Heart left ventricle (tissue), 16 donors: ENCODE data around the gene CSTF2T. TPM values are rescaled to one million over a fixed set of nuclear protein-coding genes. Genes with fewer than 3 reads are reported as not detected.

Experiments
- ATAC-seq, 4 donors: fragments of 200-7000 bp; cut with Tn5 transposase; one replicate each; pipeline ENCODE4 v1.9.1; 2020 to 2022; ENCODE audit warnings: moderate library complexity in 4 of 4, mild to moderate bottlenecking in 3 of 4, moderate number of reproducible peaks in 1 of 4
- DNase-seq, 5 donors: peaks; one replicate each; pipeline ENCODE4 v3.0.0-alpha.2; 2020
- H3K27ac ChIP-seq, 12 donors: fragments of 200-600 bp; sonication (generic) in 4 of 12; one replicate each; pipeline versions ENCODE4 v1.5.0 to v1.8.0; 2016 to 2022; ENCODE audit warnings: mild to moderate bottlenecking in 2 of 12
- H3K27me3 ChIP-seq, 9 donors: fragments of 200-600 bp; sonication (generic) in 2 of 9; one replicate each; pipeline versions ENCODE4 v1.5.1 to v1.8.0; 2016 to 2022; ENCODE audit warnings: mild to moderate bottlenecking in 3 of 9
- H3K36me3 ChIP-seq, 9 donors: fragments of 200-600 bp; sonication (generic) in 2 of 9; one replicate each; pipeline versions ENCODE4 v1.5.0 to v1.8.0; 2018 to 2022; ENCODE audit warnings: mild to moderate bottlenecking in 2 of 9
- H3K4me1 ChIP-seq, 12 donors: fragments of 200-600 bp; sonication (generic) in 4 of 12; one replicate each; pipeline versions ENCODE4 v1.5.0 to v1.8.0; 2016 to 2022; ENCODE audit warnings: mild to moderate bottlenecking in 3 of 12
- H3K4me3 ChIP-seq, 12 donors: fragments of 200-600 bp; sonication (generic) in 4 of 12; one replicate each; pipeline versions ENCODE4 v1.5.0 to v1.8.0; 2017 to 2022; ENCODE audit warnings: mild to moderate bottlenecking in 9 of 12, moderate library complexity in 4 of 12
- H3K9me3 ChIP-seq, 12 donors: fragments of 200-600 bp; sonication (generic) in 4 of 12; one replicate each; pipeline versions ENCODE4 v1.5.0 to v1.8.0; 2016 to 2022; ENCODE audit warnings: mild to moderate bottlenecking in 1 of 12
- POLR2A ChIP-seq, 2 donors: fragments of 450-650 bp; IDR thresholded peaks; one replicate each; pipeline ENCODE4 v1.6.1; 2017; ENCODE audit warnings: antibody characterized with exemption in 2 of 2, mild to moderate bottlenecking in 2 of 2, moderate library complexity in 2 of 2
- WGBS, 4 donors: extraction: QIAGEN DNeasy Blood & Tissue Kit in 2 of 4; methylation state at CpG; one replicate each; pipeline versions ENCODE4 v1.1.5 to v1.1.7; 2013 to 2018; 5-methylcytosine and 5-hydroxymethylcytosine counted together
- intact Hi-C, 10 donors: fragments of 100-400 bp; cut with DNase I; formaldehyde crosslinking; loops; one replicate each; pipeline versions ENCODE4 v1.11.1 to v1.14.2; 2022
- polyA plus RNA-seq, 2 donors: library from polyadenylated mRNA; stranded (reverse); fragments of 200-250 nt; gene quantifications; one replicate each; pipeline ENCODE4 v1.2.3, GENCODE V29; 2013
- total RNA-seq, 9 donors: library from RNA; depleted of rRNA in 2 of 9; stranded (reverse); fragments of >200 nt in 2 of 9; fragmentation: NEBNext Ultra II Directional in 3 of 9; extraction: Animal tissue kit (Norgen Biotek cat#: 25700) in 3 of 9; gene quantifications; one replicate each; pipeline versions ENCODE4 v1.1.0 to v1.2.4, GENCODE V29; 2016 to 2023
- TF ChIP-seq, protein P1 (sequence below), 12 donors: fragments of 200-600 bp; sonication (generic) in 4 of 12; IDR thresholded peaks; one replicate each; pipeline versions ENCODE4 v1.5.0 to v1.8.0; 2018 to 2022; ENCODE audit warnings: antibody characterized with exemption in 12 of 12, mild to moderate bottlenecking in 5 of 12
- donor health status: ischemic (EF 13 %, LVEDD 7.1; RV severe dilation, severe dysfunction).
- donor health status: healthy with polysubstance abuse.
- donor health status: DM: no; HTN: yes; CAD: no.
- donor health status: DM: no; HTN: no; CAD: no.
- donor health status: ischemic (EF 25% LVEDD 6.9; RV normal size, moderate dysfunction).
- donor health status: ischemic (EF 25% LVEDD 5.7; RV mildly dilated, moderate dysfunction).
- donor health status: healthy.
- donor health status: DM: yes; HTN: yes; CAD: no.
- donor health status: ischemic (EF 35%, LVEDD 5.7; RV mildly dilated, moderate dysfunction).
- donor health status: nonischemic (EF 11% LVEDD 7.7; RV severe dilation, severe dysfunction).
- donor health status: DM: yes; HTN: yes; CAD: no.
- donor health status: PGD.
- donor health status: ischemic (EF 29% LVEDD 5.4; RV normal size, mild dysfunction).
- donor health status: nonischemic (EF 23%, LVEDD 6.1; RV moderate dilation, normal function).

The CSTF2T gene
- total and polyA plus RNA-seq, 11 donors: 10.6 to 27.4 (median 21.5) TPM

DNA sequence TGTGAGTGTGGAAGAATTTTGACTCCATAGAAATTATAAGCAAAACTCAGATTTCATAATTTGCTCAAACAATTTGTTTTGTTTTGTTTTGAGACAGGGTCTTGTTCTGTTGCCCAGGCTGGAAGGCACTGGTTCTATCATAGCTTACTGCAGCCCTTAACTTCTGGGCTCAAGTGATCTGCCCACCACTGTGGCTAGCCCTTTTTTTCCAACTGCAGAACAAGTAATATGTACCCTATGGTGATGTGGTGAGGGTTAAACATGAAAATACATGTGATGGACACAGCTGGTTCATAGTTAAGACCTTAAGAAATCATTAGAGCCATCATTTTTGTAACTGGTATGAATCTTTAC, 31.1 kb downstream of the CSTF2T start:
- no peak for TF ChIP-seq POLR2A (IDR thresholded peaks at IDR 0.05)
- TF ChIP-seq, protein P1, sequence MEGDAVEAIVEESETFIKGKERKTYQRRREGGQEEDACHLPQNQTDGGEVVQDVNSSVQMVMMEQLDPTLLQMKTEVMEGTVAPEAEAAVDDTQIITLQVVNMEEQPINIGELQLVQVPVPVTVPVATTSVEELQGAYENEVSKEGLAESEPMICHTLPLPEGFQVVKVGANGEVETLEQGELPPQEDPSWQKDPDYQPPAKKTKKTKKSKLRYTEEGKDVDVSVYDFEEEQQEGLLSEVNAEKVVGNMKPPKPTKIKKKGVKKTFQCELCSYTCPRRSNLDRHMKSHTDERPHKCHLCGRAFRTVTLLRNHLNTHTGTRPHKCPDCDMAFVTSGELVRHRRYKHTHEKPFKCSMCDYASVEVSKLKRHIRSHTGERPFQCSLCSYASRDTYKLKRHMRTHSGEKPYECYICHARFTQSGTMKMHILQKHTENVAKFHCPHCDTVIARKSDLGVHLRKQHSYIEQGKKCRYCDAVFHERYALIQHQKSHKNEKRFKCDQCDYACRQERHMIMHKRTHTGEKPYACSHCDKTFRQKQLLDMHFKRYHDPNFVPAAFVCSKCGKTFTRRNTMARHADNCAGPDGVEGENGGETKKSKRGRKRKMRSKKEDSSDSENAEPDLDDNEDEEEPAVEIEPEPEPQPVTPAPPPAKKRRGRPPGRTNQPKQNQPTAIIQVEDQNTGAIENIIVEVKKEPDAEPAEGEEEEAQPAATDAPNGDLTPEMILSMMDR (IDR thresholded peaks at IDR 0.05): no peak
- peaks cover 0 to 13% (median 0%) of the 10 kb centered on the region in 12 donors for H3K9me3 ChIP-seq
- no peak overlapping the region for H3K4me3 ChIP-seq
- no peaks in the 10 kb centered on the region for H3K27me3 ChIP-seq
- peak overlapping the region in 1 of 12 donors; percentile 2 for H3K27ac ChIP-seq
- H3K36me3 ChIP-seq: no peaks in the 10 kb centered on the region
- DNase-seq (no peak), ATAC-seq (peak in 2 of 4 donors; percentile 31)
- intact Hi-C loops: no loop called here
- peaks cover 0 to 25% (median 11%) of the 10 kb centered on the region in 12 donors for H3K4me1 ChIP-seq

DNA sequence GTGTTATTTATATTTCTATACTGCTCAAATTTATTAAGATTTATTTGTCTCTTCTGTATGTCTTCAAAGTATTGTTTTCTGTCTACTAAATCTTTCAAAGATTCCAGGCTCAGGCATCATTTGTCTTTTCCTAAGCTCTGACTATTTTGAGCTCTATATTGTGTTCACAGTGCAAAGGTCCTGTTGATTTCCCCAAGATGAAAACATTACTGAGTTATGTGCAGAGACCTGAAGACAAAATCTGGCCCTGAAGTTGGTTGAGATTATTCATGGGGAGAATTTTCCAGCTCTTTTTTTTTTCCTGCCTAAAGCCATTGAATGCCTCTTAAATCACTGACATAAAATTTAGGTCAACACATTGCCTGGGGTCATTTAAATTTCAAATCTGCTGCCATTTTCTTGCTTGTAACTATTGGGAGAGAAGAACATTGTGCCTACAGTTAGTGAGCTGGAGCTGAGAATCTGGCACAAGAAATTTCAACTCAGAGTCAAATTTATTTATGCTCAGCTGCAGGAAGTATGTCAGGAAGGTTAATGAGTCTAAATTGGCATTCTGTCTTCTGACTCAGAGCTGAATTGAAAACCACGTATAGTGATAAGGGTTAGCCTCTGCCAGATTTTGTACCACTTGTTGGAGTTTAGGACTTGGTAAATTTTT, 31.6 kb downstream of the CSTF2T start:
- ATAC-seq (peak in 3 of 4 donors; percentile 34 to 67 (median 61)), DNase-seq (no peak)
- TF ChIP-seq POLR2A (IDR thresholded peaks at IDR 0.05): no peak
- TF ChIP-seq, protein P1 (IDR thresholded peaks at IDR 0.05): no peak
- H3K4me3 ChIP-seq: no peak overlapping the region
- WGBS, 4 donors: 0 to 9% (median 3%) methylated on average over 1 of the region's 1 CpG
- H3K36me3 ChIP-seq: no peaks in the 10 kb centered on the region
- H3K9me3 ChIP-seq: peaks cover 0 to 13% (median 0%) of the 10 kb centered on the region in 12 donors
- peak overlapping the region in 1 of 12 donors; percentile 2 for H3K27ac ChIP-seq
- H3K27me3 ChIP-seq: no peaks in the 10 kb centered on the region
- intact Hi-C loops: no loop called here
- peaks cover 0 to 25% (median 11%) of the 10 kb centered on the region in 12 donors for H3K4me1 ChIP-seq

DNA sequence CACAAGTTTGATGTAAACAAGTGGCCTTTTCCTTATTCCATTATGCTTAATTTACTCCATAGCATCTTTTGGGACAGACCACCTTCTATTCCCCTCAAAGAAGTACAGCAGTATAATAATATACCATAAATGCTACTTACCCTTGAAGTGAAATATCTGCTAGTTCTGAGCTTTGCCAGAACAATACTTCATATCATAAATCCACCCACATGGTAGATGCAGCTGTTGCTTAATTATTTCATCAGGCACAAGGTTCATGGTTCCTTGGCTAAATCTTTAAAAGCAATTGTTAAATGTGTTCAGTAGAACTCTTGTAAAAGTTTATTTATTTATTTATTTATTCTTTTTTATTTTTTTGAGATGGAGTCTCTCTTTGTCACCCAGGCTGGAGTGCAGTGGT, 32.9 kb downstream of the CSTF2T start:
- H3K27me3 ChIP-seq: no peaks in the 10 kb centered on the region
- DNase-seq (no peak), ATAC-seq (no peak)
- no peak for TF ChIP-seq POLR2A (IDR thresholded peaks at IDR 0.05)
- TF ChIP-seq, protein P1 (IDR thresholded peaks at IDR 0.05): no peak
- H3K4me1 ChIP-seq: peaks cover 0 to 25% (median 11%) of the 10 kb centered on the region in 12 donors
- no peaks in the 10 kb centered on the region for H3K36me3 ChIP-seq
- intact Hi-C loops: no loop called here
- no peak overlapping the region for H3K27ac ChIP-seq
- peaks cover 0 to 1% (median 0%) of the 10 kb centered on the region in 12 donors for H3K9me3 ChIP-seq
- H3K4me3 ChIP-seq: no peak overlapping the region

DNA sequence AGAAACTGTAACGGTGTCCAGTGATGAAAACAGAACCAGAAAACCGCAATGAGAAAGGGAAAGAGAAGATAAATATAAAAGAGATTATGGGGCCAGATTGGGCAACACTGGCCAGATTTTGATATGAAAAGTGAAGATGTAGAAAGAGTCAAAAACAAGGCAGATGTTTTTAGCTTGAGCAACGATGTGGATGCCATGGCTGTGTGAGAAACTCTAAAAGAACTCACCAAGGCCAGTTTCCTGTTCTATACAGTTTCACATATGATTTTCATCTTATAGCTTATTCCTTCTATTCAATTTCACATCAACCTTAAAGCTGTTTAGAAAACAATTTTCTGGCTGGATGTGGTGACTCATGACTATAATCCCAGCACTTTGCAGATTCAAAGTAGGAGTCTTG, 36.3 kb downstream of the CSTF2T start:
- TF ChIP-seq, protein P1 (IDR thresholded peaks at IDR 0.05): no peak
- TF ChIP-seq POLR2A (IDR thresholded peaks at IDR 0.05): no peak
- Histone ChIP-seq H3K4me1 (peaks cover 0 to 20% (median 8%) of the 10 kb centered on the region in 12 donors), H3K36me3 (no peaks in the 10 kb centered on the region), H3K9me3 (no peaks in the 10 kb centered on the region), H3K27ac (no peak overlapping the region), H3K4me3 (no peak overlapping the region), H3K27me3 (no peaks in the 10 kb centered on the region)
- no peak for ATAC-seq
- intact Hi-C loops: no loop called here
- DNase-seq: no peak
- WGBS, 4 donors: 81 to 91% (median 83%) methylated on average over 3 of the region's 3 CpGs
